Measurements from ENCODE around the gene LTBP1.

GRCh38 chr2:32915694-32916093 lies 31.1 kb upstream of the LTBP1 start:
- TF ChIP-seq, protein P1, sequence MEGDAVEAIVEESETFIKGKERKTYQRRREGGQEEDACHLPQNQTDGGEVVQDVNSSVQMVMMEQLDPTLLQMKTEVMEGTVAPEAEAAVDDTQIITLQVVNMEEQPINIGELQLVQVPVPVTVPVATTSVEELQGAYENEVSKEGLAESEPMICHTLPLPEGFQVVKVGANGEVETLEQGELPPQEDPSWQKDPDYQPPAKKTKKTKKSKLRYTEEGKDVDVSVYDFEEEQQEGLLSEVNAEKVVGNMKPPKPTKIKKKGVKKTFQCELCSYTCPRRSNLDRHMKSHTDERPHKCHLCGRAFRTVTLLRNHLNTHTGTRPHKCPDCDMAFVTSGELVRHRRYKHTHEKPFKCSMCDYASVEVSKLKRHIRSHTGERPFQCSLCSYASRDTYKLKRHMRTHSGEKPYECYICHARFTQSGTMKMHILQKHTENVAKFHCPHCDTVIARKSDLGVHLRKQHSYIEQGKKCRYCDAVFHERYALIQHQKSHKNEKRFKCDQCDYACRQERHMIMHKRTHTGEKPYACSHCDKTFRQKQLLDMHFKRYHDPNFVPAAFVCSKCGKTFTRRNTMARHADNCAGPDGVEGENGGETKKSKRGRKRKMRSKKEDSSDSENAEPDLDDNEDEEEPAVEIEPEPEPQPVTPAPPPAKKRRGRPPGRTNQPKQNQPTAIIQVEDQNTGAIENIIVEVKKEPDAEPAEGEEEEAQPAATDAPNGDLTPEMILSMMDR (IDR thresholded peaks at IDR 0.05), result no peak
- TF ChIP-seq POLR2A (IDR thresholded peaks at IDR 0.05) (no peak), EP300 (IDR thresholded peaks at IDR 0.05) (no peak)

Data from ovary (tissue), 3 donors.